ENCODE data around the gene RAET1E.
A peak's percentile ranks its signal among the peaks of the same experiment; 100 is the strongest.
"Not testable (repeated sequence)": the region's sequence is repeated elsewhere in the genome, so short reads cannot be mapped to it uniquely, and the experiment has no call there.

RAET1E gene

GRCh38 chr6:149863698-149864577, 34.0 kb downstream of the RAET1E start, which contains the start of gene LRP11:
LRP11 (minus strand) TSS chr6:149864359; CDS start chr6:149864020, 339 bp downstream.
- DNase-seq (ENCODE audit: low read depth): peak; percentile 90
- peak within 1 kb of the TSS; percentile 83 for H3K4me3 ChIP-seq (ENCODE audit: low read length)
- no peak for TF ChIP-seq CTCF (IDR thresholded peaks at IDR 0.05; ENCODE audit: insufficient read depth, low read depth, low read length, missing control alignments)

- peak overlapping the region; percentile 83 for H3K4me3 ChIP-seq (ENCODE audit: low read length)
- peak; percentile 73 for DNase-seq (ENCODE audit: low read depth)
- no peak for TF ChIP-seq CTCF (IDR thresholded peaks at IDR 0.05; ENCODE audit: insufficient read depth, low read depth, low read length, missing control alignments)
Observed at GRCh38 chr6:149862922-149863697, 34.8 kb downstream of the RAET1E start.

DNA sequence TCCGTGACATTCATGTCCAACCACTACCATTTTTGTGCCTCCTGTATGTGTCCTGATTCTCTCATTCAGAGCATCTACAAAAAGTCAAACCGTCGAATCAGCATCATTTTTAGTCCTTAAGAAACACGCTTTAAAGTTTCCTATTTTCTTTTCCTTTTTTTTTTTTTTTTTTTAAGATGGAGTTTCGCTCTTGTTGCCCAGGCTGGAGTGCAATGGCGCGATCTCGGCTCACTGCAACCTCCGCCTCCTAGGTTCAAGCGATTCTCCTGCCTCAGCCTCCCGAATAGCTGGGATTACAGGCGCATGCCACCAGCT, 35.5 kb downstream of the RAET1E start:
- peak overlapping the region; percentile 83 for H3K4me3 ChIP-seq (ENCODE audit: low read length)

GRCh38 chr6:149861603-149862423, 36.1 kb downstream of the RAET1E start:
- H3K4me3 ChIP-seq (ENCODE audit: low read length): peak overlapping the region; percentile 83
- no peak for DNase-seq (ENCODE audit: low read depth)
- no peak for TF ChIP-seq CTCF (IDR thresholded peaks at IDR 0.05; ENCODE audit: insufficient read depth, low read depth, low read length, missing control alignments)

More for the DNA sequence above, 35.5 kb downstream of the RAET1E start:
- not testable (repeated sequence) for DNase-seq (ENCODE audit: low read depth)

DNA sequence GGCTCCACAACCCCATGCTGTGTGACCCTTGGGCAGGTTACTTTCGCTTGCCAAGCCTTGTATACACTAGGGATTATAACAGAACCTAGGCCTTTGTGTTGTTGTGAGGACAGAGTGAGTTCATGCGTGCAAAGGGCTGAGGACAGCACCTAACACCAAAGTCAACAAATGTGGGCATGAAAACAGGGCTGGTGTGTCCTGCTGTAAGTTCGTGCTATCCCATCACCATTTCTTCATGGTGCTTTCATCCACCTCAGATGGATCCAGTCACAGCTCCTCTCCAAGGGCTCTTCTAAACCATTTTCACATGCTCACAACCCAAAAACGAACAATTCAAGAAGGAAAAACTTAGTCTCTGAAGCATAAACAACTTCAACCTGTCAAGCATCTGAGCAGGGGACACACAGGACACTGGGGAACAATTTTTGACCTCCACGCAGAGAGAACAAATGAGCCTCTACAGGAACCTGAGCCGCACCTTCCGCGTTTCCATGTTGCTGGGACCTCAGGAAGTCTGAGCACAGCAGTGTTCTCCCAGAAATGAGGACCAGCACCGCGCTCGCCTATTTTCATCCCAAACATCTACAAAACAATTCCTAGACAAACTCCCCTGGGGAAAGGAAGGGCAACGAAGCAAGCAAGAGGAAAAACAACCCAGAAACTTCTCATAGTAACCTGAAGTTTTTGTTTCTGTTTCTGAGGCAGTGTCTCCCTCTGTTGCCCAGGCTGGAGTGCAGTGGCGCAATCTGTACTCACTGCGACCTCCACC, 36.9 kb downstream of the RAET1E start:
- no peak for DNase-seq (ENCODE audit: low read depth)
- no peak for TF ChIP-seq CTCF (IDR thresholded peaks at IDR 0.05; ENCODE audit: insufficient read depth, low read depth, low read length, missing control alignments)
- no peak overlapping the region for H3K4me3 ChIP-seq (ENCODE audit: low read length)

DNA sequence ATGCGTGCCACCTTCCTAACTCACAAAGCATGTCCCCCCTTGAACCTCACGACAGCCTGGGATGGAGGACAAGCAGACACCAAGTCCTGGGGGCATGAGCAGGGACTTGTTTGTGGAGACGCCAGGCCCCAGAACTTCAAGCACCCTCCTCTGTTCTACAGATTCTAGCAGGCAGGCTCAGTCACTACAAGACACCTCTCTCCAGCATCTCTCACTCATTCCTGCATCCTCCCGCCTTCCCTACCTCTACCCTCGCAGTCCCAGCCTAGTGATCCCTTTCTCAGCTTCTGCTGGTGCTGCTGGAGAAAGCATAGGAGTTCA, 37.4 kb downstream of the RAET1E start:
- no peak for DNase-seq (ENCODE audit: low read depth)
- TF ChIP-seq CTCF (IDR thresholded peaks at IDR 0.05; ENCODE audit: insufficient read depth, low read depth, low read length, missing control alignments): no peak
- H3K4me3 ChIP-seq (ENCODE audit: low read length): no peak overlapping the region
